ENCODE measurements around the gene DSN1. TPM values are rescaled to one million over a fixed set of nuclear protein-coding genes. Genes with fewer than 3 reads are reported as not detected.

DSN1 gene
- total RNA-seq, 1 donor: 8.0 TPM

DNA sequence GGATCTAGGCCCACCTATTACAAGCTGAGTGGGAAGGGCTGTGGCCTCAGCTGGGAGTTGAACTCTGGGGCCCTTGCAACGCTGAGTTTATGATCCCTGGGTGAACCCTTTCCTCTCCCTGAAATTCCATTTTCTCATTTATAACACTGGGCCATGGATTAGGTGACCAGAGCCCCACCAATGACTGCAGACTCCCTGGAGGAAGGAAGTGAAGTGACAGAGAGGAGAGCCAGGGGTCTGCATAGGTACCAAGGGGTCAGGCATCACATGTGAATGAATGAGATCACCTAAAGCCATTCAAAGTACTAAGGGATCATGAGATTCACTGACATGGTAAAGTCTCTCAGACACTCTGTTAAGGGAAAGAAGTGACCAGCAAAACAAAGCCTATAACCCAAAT, 46.5 kb upstream of the DSN1 start:
- H3K27ac ChIP-seq (ENCODE audit: low read depth, low read length): no peak overlapping the region
- no peak overlapping the region for H3K4me2 ChIP-seq (ENCODE audit: insufficient read depth, low read length)
- TF ChIP-seq CTCF (IDR thresholded peaks at IDR 0.05; ENCODE audit: extremely low read depth, low read depth, low read length): no peak
- H3K27me3 ChIP-seq (ENCODE audit: insufficient read depth, low read length): no peaks in the 10 kb centered on the region
- no peaks in the 10 kb centered on the region for H3K9me3 ChIP-seq (ENCODE audit: low read depth, low read length)
- H4K20me1 ChIP-seq (ENCODE audit: insufficient read depth, low read length): no peaks in the 10 kb centered on the region
- H3K36me3 ChIP-seq (ENCODE audit: insufficient read depth, low read length): peaks cover 63% of the 10 kb centered on the region
- H3K79me2 ChIP-seq (ENCODE audit: insufficient read depth, low read length): peaks cover 28% of the 10 kb centered on the region
- no peak overlapping the region for H3K4me3 ChIP-seq (ENCODE audit: insufficient read depth, low read length)
- peaks cover 5% of the 10 kb centered on the region for H3K4me1 ChIP-seq (ENCODE audit: insufficient read depth, low read length)
- DNase-seq (ENCODE audit: insufficient read length, low spot score, missing footprints): peak; percentile 30
- no peak overlapping the region for H2AFZ ChIP-seq (ENCODE audit: low read length)

DNA sequence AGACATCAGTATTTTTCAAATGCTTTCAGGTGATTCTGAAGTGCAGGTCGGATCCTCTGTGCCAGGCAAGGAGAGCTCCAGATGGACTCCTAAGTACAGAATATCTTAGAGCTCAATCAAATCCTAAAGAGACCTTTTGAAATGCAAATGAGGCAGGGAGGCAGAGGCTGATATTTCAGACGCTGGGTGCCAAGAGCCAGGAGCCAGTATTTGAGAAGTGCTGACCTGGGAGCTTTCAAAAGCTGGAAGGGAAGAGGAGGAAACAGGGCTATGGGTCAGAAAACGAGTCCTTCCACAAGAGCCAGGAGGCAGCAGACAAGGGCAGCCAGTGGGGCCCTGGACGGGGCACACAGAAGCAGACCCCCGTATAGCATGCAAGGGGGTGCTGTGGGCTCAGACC, 46.1 kb upstream of the DSN1 start:
- Histone ChIP-seq H3K27me3 (ENCODE audit: insufficient read depth, low read length) (no peaks in the 10 kb centered on the region), H3K4me2 (ENCODE audit: insufficient read depth, low read length) (no peak overlapping the region), H3K9me3 (ENCODE audit: low read depth, low read length) (no peaks in the 10 kb centered on the region), H4K20me1 (ENCODE audit: insufficient read depth, low read length) (no peaks in the 10 kb centered on the region), H3K4me1 (ENCODE audit: insufficient read depth, low read length) (peaks cover 5% of the 10 kb centered on the region), H3K79me2 (ENCODE audit: insufficient read depth, low read length) (peaks cover 29% of the 10 kb centered on the region), H2AFZ (ENCODE audit: low read length) (no peak overlapping the region), H3K4me3 (ENCODE audit: insufficient read depth, low read length) (no peak overlapping the region), H3K27ac (ENCODE audit: low read depth, low read length) (no peak overlapping the region), H3K36me3 (ENCODE audit: insufficient read depth, low read length) (peaks cover 65% of the 10 kb centered on the region)
- no peak for TF ChIP-seq CTCF (IDR thresholded peaks at IDR 0.05; ENCODE audit: extremely low read depth, low read depth, low read length)
- DNase-seq (ENCODE audit: insufficient read length, low spot score, missing footprints): no peak

DNA sequence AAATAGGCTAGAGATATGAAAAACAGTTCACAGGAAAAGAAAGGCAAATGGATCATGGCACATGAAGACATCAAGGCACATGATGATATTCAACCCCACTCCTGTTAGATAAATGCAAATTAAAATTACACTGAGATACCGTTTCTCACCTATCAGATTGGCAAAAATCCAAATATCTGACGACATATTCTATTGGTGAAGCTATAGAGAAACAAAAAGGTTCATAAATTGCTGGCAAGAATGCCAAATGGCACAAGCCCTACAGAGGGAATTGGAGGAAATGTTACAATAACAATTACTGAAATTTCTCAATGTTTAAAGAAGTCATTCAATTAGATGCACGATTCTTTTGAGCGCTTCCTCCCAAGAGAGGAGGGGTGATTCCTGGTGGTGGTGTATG, 45.3 kb upstream of the DSN1 start:
- no peak for DNase-seq (ENCODE audit: insufficient read length, low spot score, missing footprints)
- Histone ChIP-seq H3K27ac (ENCODE audit: low read depth, low read length) (no peak overlapping the region), H2AFZ (ENCODE audit: low read length) (no peak overlapping the region), H3K4me1 (ENCODE audit: insufficient read depth, low read length) (peaks cover 5% of the 10 kb centered on the region), H3K9me3 (ENCODE audit: low read depth, low read length) (no peaks in the 10 kb centered on the region), H3K4me3 (ENCODE audit: insufficient read depth, low read length) (no peak overlapping the region), H3K4me2 (ENCODE audit: insufficient read depth, low read length) (no peak overlapping the region), H3K36me3 (ENCODE audit: insufficient read depth, low read length) (peaks cover 67% of the 10 kb centered on the region), H4K20me1 (ENCODE audit: insufficient read depth, low read length) (peaks cover 4% of the 10 kb centered on the region), H3K27me3 (ENCODE audit: insufficient read depth, low read length) (no peaks in the 10 kb centered on the region), H3K79me2 (ENCODE audit: insufficient read depth, low read length) (peaks cover 30% of the 10 kb centered on the region)
- no peak for TF ChIP-seq CTCF (IDR thresholded peaks at IDR 0.05; ENCODE audit: extremely low read depth, low read depth, low read length)

DNA sequence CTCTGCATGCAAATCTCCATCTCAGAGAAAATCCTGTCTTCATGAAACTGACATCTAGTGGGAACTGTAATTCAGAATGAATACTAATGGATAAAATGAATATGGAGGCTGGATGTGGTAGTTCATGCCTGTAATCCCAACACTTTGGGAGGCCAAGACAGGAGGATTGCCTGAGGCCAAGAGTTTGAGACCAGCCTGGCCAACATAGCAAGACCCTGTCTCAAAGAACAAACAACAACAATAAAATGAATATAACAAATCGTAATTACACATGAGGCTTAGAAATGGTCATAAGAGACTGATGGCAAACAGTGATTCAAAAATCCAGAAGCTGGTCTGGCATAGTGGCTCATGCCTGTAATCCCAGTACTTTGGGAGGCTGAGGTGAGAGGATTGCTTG, 44.6 kb upstream of the DSN1 start:
- no peak overlapping the region for H3K4me2 ChIP-seq (ENCODE audit: insufficient read depth, low read length)
- peaks cover 5% of the 10 kb centered on the region for H4K20me1 ChIP-seq (ENCODE audit: insufficient read depth, low read length)
- H3K9me3 ChIP-seq (ENCODE audit: low read depth, low read length): no peaks in the 10 kb centered on the region
- peaks cover 65% of the 10 kb centered on the region for H3K36me3 ChIP-seq (ENCODE audit: insufficient read depth, low read length)
- peaks cover 31% of the 10 kb centered on the region for H3K79me2 ChIP-seq (ENCODE audit: insufficient read depth, low read length)
- no peaks in the 10 kb centered on the region for H3K27me3 ChIP-seq (ENCODE audit: insufficient read depth, low read length)
- DNase-seq (ENCODE audit: insufficient read length, low spot score, missing footprints): no peak
- H3K4me1 ChIP-seq (ENCODE audit: insufficient read depth, low read length): peaks cover 5% of the 10 kb centered on the region
- no peak overlapping the region for H3K4me3 ChIP-seq (ENCODE audit: insufficient read depth, low read length)
- no peak for TF ChIP-seq CTCF (IDR thresholded peaks at IDR 0.05; ENCODE audit: extremely low read depth, low read depth, low read length)
- H2AFZ ChIP-seq (ENCODE audit: low read length): no peak overlapping the region
- H3K27ac ChIP-seq (ENCODE audit: low read depth, low read length): no peak overlapping the region
